Endothelial cell of umbilical vein (primary cell): ENCODE measurements around the gene LRRN3. TPM values are rescaled to one million over a fixed set of nuclear protein-coding genes. Genes with fewer than 3 reads are reported as not detected.

Experiments used
- BruUV-seq: library from RNA; stranded (reverse); fragments of 400-500 nt; replicated peaks from 2 replicates; lab custom pipeline; 2021; lab: Mats Ljungman, UMichigan
- CTCF ChIA-PET: fragments of 300-600, 350-600 bp; sonication (Branson Sonifier 250); formaldehyde crosslinking; loops from one replicate; lab custom pipeline; 2021; ENCODE audit warnings: antibody characterized with exemption, inconsistent platforms; lab: Charles Lee
- POLR2A ChIA-PET: fragments of 300-600, 350-600 bp; sonication (Branson Sonifier 250); formaldehyde crosslinking; loops from one replicate; lab custom pipeline; 2021; ENCODE audit warnings: antibody characterized with exemption, inconsistent platforms; lab: Charles Lee
- DNase-seq: peaks from one replicate; pipeline ENCODE4 v3.0.0-alpha.2; 2011; ENCODE audit warnings: low read depth, low spot score
- FAIRE-seq: peaks from 2 replicates; lab custom pipeline; 2011; peaks lifted over from hg19 to GRCh38; lab: Jason Lieb, UNC
- H2AFZ ChIP-seq: 2 replicates; pipeline ENCODE4 v1.6.0; 2012; ENCODE audit warnings: low read depth, low read length, control low read depth, inconsistent platforms
- H3K27ac ChIP-seq: 2 replicates; pipeline ENCODE4 v1.5.1; 2011; ENCODE audit warnings: low read depth, mild to moderate bottlenecking, control low read depth, low read length, moderate library complexity; ENCODE audit not compliant: insufficient read depth
- H3K27me3 ChIP-seq, 2 experiments: 2 replicates each; pipeline versions ENCODE4 v1.6.0 to v1.6.1; 2011; ENCODE audit warnings: low read length in 2 of 2, mixed read lengths in 1 of 2; ENCODE audit not compliant: control insufficient read depth in 2 of 2, insufficient read depth in 2 of 2
- H3K36me3 ChIP-seq, 2 experiments: 2 replicates in 1 of 2; 3 replicates in 1 of 2; pipeline ENCODE4 v1.5.1; 2011; ENCODE audit warnings: low read length in 2 of 2, mild to moderate bottlenecking in 1 of 2, moderate library complexity in 1 of 2; ENCODE audit not compliant: control insufficient read depth in 2 of 2, insufficient read depth in 2 of 2; ENCODE audit errors: extremely low read depth in 1 of 2
- H3K4me1 ChIP-seq: 3 replicates; pipeline ENCODE4 v1.5.1; 2011; ENCODE audit warnings: mild to moderate bottlenecking, low read length; ENCODE audit not compliant: control insufficient read depth, insufficient read depth; ENCODE audit errors: extremely low read depth
- H3K4me2 ChIP-seq: 2 replicates; pipeline ENCODE4 v1.6.1; 2011; ENCODE audit warnings: low read length, control low read depth, mixed read lengths; ENCODE audit not compliant: insufficient read depth
- H3K4me3 ChIP-seq, 3 experiments: fragments of 200-600 bp in 1 of 3; sonication (generic), shearing (Covaris generic) in 1 of 3; replicated peaks in 1 of 3; 2 replicates each; pipeline ENCODE4 v1.5.1; 2011 to 2016; ENCODE audit warnings: control low read depth in 3 of 3, low read length in 3 of 3, mild to moderate bottlenecking in 2 of 3, inconsistent platforms in 1 of 3, low read depth in 1 of 3, moderate library complexity in 1 of 3; ENCODE audit not compliant: insufficient read depth in 1 of 3
- H3K79me2 ChIP-seq: 2 replicates; pipeline ENCODE4 v1.6.0; 2012; ENCODE audit warnings: low read length, inconsistent platforms; ENCODE audit not compliant: control insufficient read depth, insufficient read depth
- H3K9ac ChIP-seq: replicated peaks from 2 replicates; pipeline ENCODE3; 2011; ENCODE audit warnings: low read length, control low read depth; ENCODE audit not compliant: insufficient read depth; ENCODE audit errors: extremely low read depth
- H3K9me1 ChIP-seq: replicated peaks from 3 replicates; pipeline ENCODE4 v1.6.0; 2011; ENCODE audit warnings: mild to moderate bottlenecking, low read length; ENCODE audit not compliant: control insufficient read depth, insufficient read depth; ENCODE audit errors: extremely low read depth
- H3K9me3 ChIP-seq: replicated peaks from 2 replicates; pipeline ENCODE4 v1.5.1; 2012; ENCODE audit warnings: low read length, inconsistent platforms; ENCODE audit not compliant: control insufficient read depth, insufficient read depth
- H4K20me1 ChIP-seq: replicated peaks from 2 replicates; pipeline ENCODE3; 2011; ENCODE audit warnings: mild to moderate bottlenecking, low read length; ENCODE audit not compliant: control insufficient read depth, insufficient read depth; ENCODE audit errors: extremely low read depth
- CTCF ChIP-seq, 2 donors: IDR thresholded peaks; 1 replicate in 1 of 2; 2 replicates in 1 of 2; pipeline ENCODE4 v1.5.1; 2011; ENCODE audit warnings: low read length in 2 of 2, mild to moderate bottlenecking in 2 of 2, moderate library complexity in 2 of 2, control low read depth in 1 of 2, inconsistent platforms in 1 of 2, low read depth in 1 of 2; ENCODE audit not compliant: insufficient read depth in 1 of 2; ENCODE audit errors: extremely low read depth in 1 of 2
- EZH2 ChIP-seq: IDR thresholded peaks from 2 replicates; pipeline ENCODE4 v1.6.1; 2012; ENCODE audit warnings: borderline replicate concordance, low read depth, mild to moderate bottlenecking, moderate library complexity, low read length, inconsistent platforms; ENCODE audit not compliant: severe bottlenecking
- FOS ChIP-seq: IDR thresholded peaks from 2 replicates; pipeline ENCODE4 v1.6.1; 2011; ENCODE audit warnings: mild to moderate bottlenecking, low read length, moderate library complexity, borderline replicate concordance; ENCODE audit not compliant: insufficient read depth
- GATA2 ChIP-seq: IDR thresholded peaks from 2 replicates; pipeline ENCODE4 v1.7.0; 2011; ENCODE audit warnings: low read depth, mild to moderate bottlenecking, moderate library complexity, mixed read lengths, low read length; ENCODE audit not compliant: insufficient read length, insufficient read depth
- JUN ChIP-seq: IDR thresholded peaks from 2 replicates; pipeline ENCODE4 v1.6.1; 2011; ENCODE audit warnings: borderline replicate concordance, low read depth; ENCODE audit not compliant: insufficient read length, insufficient read depth
- MAX ChIP-seq: IDR thresholded peaks from 2 replicates; pipeline ENCODE4 v1.6.1; 2011; ENCODE audit not compliant: insufficient read depth, insufficient read length
- MYC ChIP-seq: IDR thresholded peaks from one replicate; pipeline ENCODE4 v1.6.1; 2011; ENCODE audit warnings: mild to moderate bottlenecking, low read depth, low read length
- POLR2A ChIP-seq: IDR thresholded peaks from 2 replicates; pipeline ENCODE4 v1.6.1; 2012; ENCODE audit warnings: low read depth, mild to moderate bottlenecking, control low read depth, low read length
- POLR2AphosphoS5 ChIP-seq: IDR thresholded peaks from 2 replicates; pipeline ENCODE4 v1.6.1; 2012; ENCODE audit warnings: low read depth, mild to moderate bottlenecking, control low read depth, low read length, moderate library complexity; ENCODE audit not compliant: insufficient read depth
- dilution Hi-C: fragments of 300-500 bp; cut with MboI; formaldehyde crosslinking; loops from one replicate; pipeline ENCODE4 v1.15.0; 2019; ENCODE audit warnings: low sequenced_read_pairs; ENCODE audit not compliant: extremely low pct_ligation_motif_present
- intact Hi-C: fragments of 100-400 bp; cut with micrococcal nuclease; formaldehyde crosslinking; loops from one replicate; pipeline ENCODE4 v1.10.0; 2022
- polyA plus RNA-seq, 4 experiments: library from polyadenylated mRNA; depleted of rRNA in 3 of 4; stranded (reverse) in 3 of 4; unstranded in 1 of 4; fragments of >200 nt; gene quantifications; 2 replicates each; pipeline versions ENCODE4 v1.2.1 to v1.2.3, GENCODE V29; 2011 to 2012; ENCODE audit warnings: missing spikeins in 1 of 4
- total RNA-seq: library from RNA; stranded (reverse); gene quantifications from 2 replicates; pipeline ENCODE4 v1.2.3, GENCODE V29; 2021

The LRRN3 gene
- total and polyA plus RNA-seq, 2 donors (not counting 3 experiments of a cell fraction or from before 2014, with no cell fraction given) = not detected

- no peak for DNase-seq
- TF ChIP-seq POLR2AphosphoS5 = no peak
- TF ChIP-seq GATA2 = no peak
- TF ChIP-seq MYC = no peak
- no peak for TF ChIP-seq FOS
- TF ChIP-seq MAX = no peak
- no peak for TF ChIP-seq CTCF (IDR thresholded peaks at IDR 0.05; ENCODE audit: extremely low read depth in 1 of 2, insufficient read depth in 1 of 2, low read depth in 1 of 2, low read length in 2 of 2)
- TF ChIP-seq EZH2 = no peak
- TF ChIP-seq JUN = no peak
- TF ChIP-seq POLR2A = no peak
- no peaks in the 10 kb centered on the region for H4K20me1 ChIP-seq
- no peaks in the 10 kb centered on the region for H3K9me1 ChIP-seq
- no peaks in the 10 kb centered on the region for H3K36me3 ChIP-seq
- H3K4me1 ChIP-seq = peaks cover 8% of the 10 kb centered on the region
- no peak overlapping the region for H3K27ac ChIP-seq
- POLR2A ChIA-PET = no interaction called here
- CTCF ChIA-PET = no interaction called here
- intact Hi-C loops (no loop called here), dilution Hi-C loops (no loop called here)
- no peaks in the 10 kb centered on the region for H3K79me2 ChIP-seq
- no peak overlapping the region for H3K4me2 ChIP-seq
- no peak for FAIRE-seq
- no TSS peak for BruUV-seq
- H3K9me3 ChIP-seq = no peaks in the 10 kb centered on the region
- H2AFZ ChIP-seq = no peak overlapping the region
- no peak overlapping the region for H3K9ac ChIP-seq
- H3K27me3 ChIP-seq = no peaks in the 10 kb centered on the region
- no peak overlapping the region for H3K4me3 ChIP-seq
These were observed 25.0 kb downstream of the LRRN3 start for GRCh38 chr7:111115966-111116365.
